H1 (cell line): ENCODE data around the gene CPNE5. TPM values are rescaled to one million over a fixed set of nuclear protein-coding genes. Genes with fewer than 3 reads are reported as not detected.

Experiments
- CTCF ChIA-PET: fragments of 300-600 bp; sonication (Branson Sonifier 250); formaldehyde crosslinking; loops from one replicate; lab custom pipeline; 2021; ENCODE audit not compliant: partially characterized antibody; lab: Charles Lee
- POLR2A ChIA-PET: fragments of 300-600 bp; sonication (Branson Sonifier 250); formaldehyde crosslinking; loops from one replicate; lab custom pipeline; 2021; ENCODE audit warnings: inconsistent platforms; ENCODE audit not compliant: partially characterized antibody; lab: Charles Lee
- DNase-seq, 2 experiments: peaks; one replicate each; pipeline versions ENCODE4 v3.0.0 to v3.0.0-alpha.2; 2010 to 2022; ENCODE audit warnings: low spot score in 2 of 2, low read depth in 1 of 2, mixed read lengths in 1 of 2
- FAIRE-seq: peaks from 2 replicates; lab custom pipeline; 2011; peaks lifted over from hg19 to GRCh38; lab: Jason Lieb, UNC
- H2AFZ ChIP-seq: 2 replicates; pipeline ENCODE4 v1.8.1; 2012; ENCODE audit warnings: low read length, inconsistent platforms
- H2AK5ac ChIP-seq: 2 replicates; pipeline ENCODE4 v1.6.1; 2013; ENCODE audit warnings: low read depth, low read length
- H2BK120ac ChIP-seq: replicated peaks from 2 replicates; pipeline ENCODE3; 2013; ENCODE audit warnings: low read depth, low read length, inconsistent platforms
- H2BK12ac ChIP-seq: 2 replicates; pipeline ENCODE4 v1.6.1; 2013; ENCODE audit warnings: low read depth, low read length
- H2BK15ac ChIP-seq: 2 replicates; pipeline ENCODE4 v1.6.1; 2013; ENCODE audit warnings: low read length
- H2BK20ac ChIP-seq: 2 replicates; pipeline ENCODE4 v1.6.1; 2013; ENCODE audit warnings: low read length
- H2BK5ac ChIP-seq: 2 replicates; pipeline ENCODE4 v1.6.1; 2013; ENCODE audit warnings: low read depth, low read length
- H3K14ac ChIP-seq: 2 replicates; pipeline ENCODE4 v1.6.1; 2013; ENCODE audit warnings: inconsistent platforms; ENCODE audit not compliant: insufficient read length
- H3K18ac ChIP-seq: 2 replicates; pipeline ENCODE4 v1.6.1; 2013; ENCODE audit warnings: low read length; ENCODE audit errors: extremely low read depth
- H3K23ac ChIP-seq: 2 replicates; pipeline ENCODE4 v1.6.1; 2013; ENCODE audit warnings: inconsistent platforms; ENCODE audit not compliant: insufficient read length
- H3K23me2 ChIP-seq: 2 replicates; pipeline ENCODE4 v1.6.1; 2013; ENCODE audit warnings: low read depth, low read length
- H3K27ac ChIP-seq: 2 replicates; pipeline ENCODE4 v1.6.1; 2011; ENCODE audit warnings: low read depth, low read length, inconsistent platforms
- H3K27me3 ChIP-seq, 4 experiments: replicated peaks in 1 of 4; 1 replicate in 1 of 4; 2 replicates in 3 of 4; pipeline versions ENCODE4 v1.6.1 to v1.8.1; 2011 to 2013; ENCODE audit warnings: low read length in 3 of 4, mild to moderate bottlenecking in 3 of 4, inconsistent platforms in 2 of 4, mixed read lengths in 2 of 4, moderate library complexity in 1 of 4; ENCODE audit not compliant: control insufficient read depth in 3 of 4, insufficient read depth in 3 of 4; ENCODE audit errors: extremely low read depth in 1 of 4
- H3K36me3 ChIP-seq, 4 experiments: 2 replicates each; pipeline versions ENCODE4 v1.6.1 to v1.8.1; 2011 to 2013; ENCODE audit warnings: mild to moderate bottlenecking in 4 of 4, low read length in 3 of 4, moderate library complexity in 2 of 4, control low read depth in 1 of 4, inconsistent platforms in 1 of 4; ENCODE audit not compliant: insufficient read depth in 4 of 4, control insufficient read depth in 2 of 4
- H3K4ac ChIP-seq: replicated peaks from 2 replicates; pipeline ENCODE3; 2013; ENCODE audit warnings: low read length, low read depth, mixed read lengths, inconsistent platforms; ENCODE audit not compliant: insufficient read length
- H3K4me1 ChIP-seq, 4 experiments: replicated peaks in 1 of 4; 1 replicate in 1 of 4; 2 replicates in 3 of 4; pipeline versions ENCODE4 v1.6.1 to v1.8.1; 2011 to 2013; ENCODE audit warnings: low read length in 3 of 4, inconsistent platforms in 2 of 4, mixed read lengths in 1 of 4; ENCODE audit not compliant: insufficient read depth in 4 of 4, control insufficient read depth in 3 of 4
- H3K4me2 ChIP-seq, 2 experiments: 2 replicates each; pipeline versions ENCODE4 v1.6.1 to v1.8.1; 2011 to 2013; ENCODE audit warnings: low read depth in 2 of 2, low read length in 2 of 2, control low read depth in 1 of 2, inconsistent platforms in 1 of 2, mild to moderate bottlenecking in 1 of 2; ENCODE audit not compliant: insufficient read depth in 1 of 2
- H3K4me3 ChIP-seq, 4 experiments: fragments of 200-600, 300-600 bp in 1 of 4; sonication (generic), shearing (Covaris generic), sonication (Bioruptor Twin) in 1 of 4; 2 replicates each; pipeline versions ENCODE4 v1.5.1 to v1.8.1; 2011 to 2016; ENCODE audit warnings: low read length in 4 of 4, low read depth in 3 of 4, control low read depth in 2 of 4, inconsistent platforms in 2 of 4, mild to moderate bottlenecking in 2 of 4, mixed read lengths in 1 of 4, moderate library complexity in 1 of 4; ENCODE audit not compliant: insufficient read depth in 2 of 4; ENCODE audit errors: extremely low read depth in 1 of 4
- H3K56ac ChIP-seq: replicated peaks from 2 replicates; pipeline ENCODE3; 2013; ENCODE audit warnings: low read depth, mild to moderate bottlenecking, mixed read lengths, low read length, inconsistent platforms; ENCODE audit not compliant: insufficient read length
- H3K79me1 ChIP-seq: 2 replicates; pipeline ENCODE4 v1.6.1; 2013; ENCODE audit warnings: low read depth, low read length, control low read depth
- H3K79me2 ChIP-seq, 2 experiments: 2 replicates each; pipeline versions ENCODE4 v1.6.1 to v1.8.1; 2012 to 2013; ENCODE audit warnings: low read length in 2 of 2, mild to moderate bottlenecking in 2 of 2, inconsistent platforms in 1 of 2; ENCODE audit not compliant: insufficient read depth in 2 of 2, control insufficient read depth in 1 of 2
- H3K9ac ChIP-seq, 4 experiments: replicated peaks in 1 of 4; 1 replicate in 1 of 4; 2 replicates in 3 of 4; pipeline versions ENCODE4 v1.6.1 to v1.8.1; 2011 to 2013; ENCODE audit warnings: low read depth in 3 of 4, low read length in 3 of 4, control low read depth in 2 of 4, mild to moderate bottlenecking in 2 of 4, moderate library complexity in 2 of 4, inconsistent platforms in 1 of 4; ENCODE audit errors: extremely low read depth in 1 of 4
- H3K9me3 ChIP-seq, 2 experiments: 2 replicates each; pipeline versions ENCODE4 v1.6.1 to v1.8.1; 2012 to 2013; ENCODE audit warnings: mild to moderate bottlenecking in 2 of 2, moderate library complexity in 2 of 2, control low read depth in 1 of 2, inconsistent platforms in 1 of 2, low read depth in 1 of 2, low read length in 1 of 2, mixed read lengths in 1 of 2; ENCODE audit not compliant: insufficient read depth in 2 of 2
- H4K20me1 ChIP-seq, 2 experiments: replicated peaks in 1 of 2; 2 replicates each; pipeline versions ENCODE3 to v1.8.1; 2011 to 2013; ENCODE audit warnings: inconsistent platforms in 2 of 2, low read length in 2 of 2, mild to moderate bottlenecking in 1 of 2; ENCODE audit not compliant: insufficient read depth in 2 of 2, control insufficient read depth in 1 of 2
- H4K5ac ChIP-seq: 2 replicates; pipeline ENCODE4 v1.6.1; 2013; ENCODE audit warnings: low read length, low read depth, mixed read lengths, inconsistent platforms; ENCODE audit not compliant: insufficient read length
- H4K8ac ChIP-seq: 2 replicates; pipeline ENCODE4 v1.8.0; 2013; ENCODE audit warnings: mild to moderate bottlenecking, moderate library complexity, low read length, inconsistent platforms; ENCODE audit not compliant: insufficient read depth; ENCODE audit errors: extremely low read depth
- H4K91ac ChIP-seq: replicated peaks from 2 replicates; pipeline ENCODE3; 2013; ENCODE audit warnings: low read length, mixed read lengths, inconsistent platforms; ENCODE audit not compliant: insufficient read length
- BACH1 ChIP-seq: IDR thresholded peaks from 2 replicates; pipeline ENCODE4 v1.6.1; 2012; ENCODE audit warnings: low read length, improper control_type of control experiment
- CBX8 ChIP-seq: fragments of 300-800, 300-1000 bp; sonication (generic); IDR thresholded peaks from 2 replicates; pipeline ENCODE4 v1.7.1; 2016; ENCODE audit warnings: low read depth, low read length, borderline replicate concordance
- CEBPB ChIP-seq: IDR thresholded peaks from 2 replicates; pipeline ENCODE4 v1.6.1; 2012; ENCODE audit warnings: low read depth, low read length
- CHD1 ChIP-seq: IDR thresholded peaks from 2 replicates; pipeline ENCODE4 v1.6.1; 2012; ENCODE audit warnings: low read depth, low read length, improper control_type of control experiment
- KDM5A ChIP-seq: fragments of 200-600 bp; IDR thresholded peaks from 2 replicates; pipeline ENCODE4 v1.7.1; 2012; ENCODE audit warnings: mild to moderate bottlenecking, low read length, inconsistent platforms, mixed read lengths
- YY1 ChIP-seq: IDR thresholded peaks from 2 replicates; pipeline ENCODE4 v1.6.1; 2011; ENCODE audit warnings: low read depth, mild to moderate bottlenecking, low read length
- WGBS, 2 experiments: shearing (Covaris generic) in 1 of 2; methylation state at CpG; one replicate each; pipeline versions ENCODE4 v1.1.6 to v1.1.7; 2013 to 2015; ENCODE audit warnings: low lambda C conversion rate in 2 of 2, mixed read lengths in 2 of 2, inconsistent platforms in 1 of 2, low coverage in 1 of 2, missing lambda C conversion rate in 1 of 2; ENCODE audit not compliant: insufficient replicate concordance in 2 of 2, insufficient coverage in 1 of 2, insufficient read length in 1 of 2; ENCODE audit errors: extremely low coverage in 1 of 2, missing lambda C conversion rate in 1 of 2; 5-methylcytosine and 5-hydroxymethylcytosine counted together
- polyA plus RNA-seq, 7 experiments: library from polyadenylated mRNA; depleted of rRNA in 3 of 7; stranded (reverse) in 5 of 7; unstranded in 2 of 7; fragments of >200 nt in 5 of 7; fragments of 200-250 nt in 2 of 7; gene quantifications; 1 replicate in 5 of 7; 2 replicates in 1 of 7; 4 replicates in 1 of 7; pipeline versions ENCODE4 v1.2.1 to v1.2.3, GENCODE V29; 2011 to 2013; ENCODE audit warnings: missing spikeins in 2 of 7, mixed read lengths in 2 of 7
- total RNA-seq: library from RNA; stranded (reverse); fragmentation: NEBNext Ultra II Directional; extraction: Animal tissue kit (Norgen Biotek cat#: 25700); gene quantifications from 2 replicates; pipeline ENCODE4 v1.2.1, GENCODE V29; 2021

CPNE5 gene
- total and polyA plus RNA-seq, 2 of the 8 experiments (the other 6 are each of a cell fraction or from before 2014, with no cell fraction given) = 0.88 to 1.8 TPM

DNA sequence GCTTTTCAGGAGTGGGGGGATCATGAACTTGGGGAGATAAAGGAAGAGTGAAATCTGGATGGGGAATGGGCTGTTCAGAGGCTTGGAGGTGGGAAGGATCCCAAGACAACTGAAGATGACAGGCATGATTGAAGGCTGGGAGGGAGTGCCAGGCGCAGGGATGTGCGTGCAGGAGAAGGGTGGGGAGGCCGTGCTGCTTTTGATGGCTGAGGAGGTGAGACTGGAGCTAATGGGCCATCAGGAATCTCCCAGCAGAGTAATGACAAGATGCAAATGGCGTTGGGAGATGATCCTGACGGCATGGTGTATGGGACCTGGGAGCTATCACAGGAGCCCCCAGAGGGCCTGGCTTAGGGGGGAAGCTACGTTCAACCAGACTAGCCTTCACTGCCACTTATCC lies 1.6 kb downstream of the CPNE5 start:
- no peaks in the 10 kb centered on the region for H3K36me3 ChIP-seq
- no peaks in the 10 kb centered on the region for H3K9me3 ChIP-seq
- no peak overlapping the region for H3K4ac ChIP-seq
- peaks cover 0 to 14% (median 8%) of the 10 kb centered on the region in 4 experiments; a peak in 6 of 7 replicates for H3K4me1 ChIP-seq
- no peak overlapping the region for H3K4me3 ChIP-seq
- no peak overlapping the region for H2AK5ac ChIP-seq
- no peak overlapping the region for H3K4me2 ChIP-seq
- TF ChIP-seq CBX8 (no peak), KDM5A (no peak), CHD1 (no peak), YY1 (no peak), BACH1 (no peak), CEBPB (no peak)
- no peak for FAIRE-seq
- no peak overlapping the region for H3K9ac ChIP-seq
- no peak overlapping the region for H3K27ac ChIP-seq
- no peak overlapping the region for H3K56ac ChIP-seq
- H3K23ac ChIP-seq = no peak overlapping the region
- no peak overlapping the region for H2AFZ ChIP-seq
- H4K5ac ChIP-seq = no peak overlapping the region
- peaks cover 13% of the 10 kb centered on the region; the same call in 1 of the 2 replicates for H3K23me2 ChIP-seq
- 89% methylated on average over 6 of the region's 6 CpGs; no CpG with 5 or more reads in 1 of the 2 experiments for WGBS, 2 experiments
- CTCF ChIA-PET = interaction anchor here (1.5 to 14.1 kb wide), 5 partner anchors 9 to 72 kb away, joined by 4 to 121 read pairs (median 7); no protein-coding TSS in a partner anchor
- no peak overlapping the region for H2BK120ac ChIP-seq
- peaks cover 0 to 7% of the 10 kb centered on the region in 2 experiments for H4K20me1 ChIP-seq
- no peak overlapping the region for H2BK12ac ChIP-seq
- 0 out of 2 replicates have a peak overlapping the region, but pooled peaks have one; percentile 10 for H2BK15ac ChIP-seq
- no peak overlapping the region for H4K91ac ChIP-seq
- H3K27me3 ChIP-seq = peaks cover 22 to 50% (median 44%) of the 10 kb centered on the region in 4 experiments
- peak overlapping the region; percentile 72; the same call in 1 of the 2 replicates for H2BK20ac ChIP-seq
- no peaks in the 10 kb centered on the region for H3K79me1 ChIP-seq
- DNase-seq = no peak
- H4K8ac ChIP-seq = no peak overlapping the region
- no peaks in the 10 kb centered on the region for H3K79me2 ChIP-seq
- H3K18ac ChIP-seq = no peak overlapping the region
- no peak overlapping the region for H2BK5ac ChIP-seq
- POLR2A ChIA-PET = interaction anchor here (0.7 to 2.0 kb wide), 3 partner anchors 11 to 202 kb away, joined by 3 to 9 read pairs (median 3); no protein-coding TSS in a partner anchor
- no peak overlapping the region for H3K14ac ChIP-seq
